Measurements from ENCODE around the gene SPATA31D3.
"Not testable (repeated sequence)": the region's sequence is repeated elsewhere in the genome, so short reads cannot be mapped to it uniquely, and the experiment has no call there.

Gene SPATA31D3

DNA sequence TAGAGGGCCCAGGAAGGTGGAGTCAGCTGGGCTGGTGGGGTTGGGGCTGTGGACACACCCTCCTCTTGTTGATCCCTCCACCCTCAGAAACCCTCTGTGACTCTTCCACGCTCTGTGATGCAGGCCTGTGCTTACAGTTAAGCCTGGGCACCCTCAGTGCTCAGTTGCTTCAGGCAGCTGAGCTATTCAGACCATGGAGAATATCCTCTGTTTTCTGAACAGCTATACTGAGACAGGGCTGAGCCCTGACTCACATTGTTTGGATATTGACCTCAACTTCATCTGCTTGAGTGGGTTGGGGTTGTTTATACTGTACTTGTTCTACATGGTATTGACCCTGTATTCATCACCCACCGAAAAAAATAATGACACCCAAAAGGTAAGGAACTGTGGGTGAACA is at the start of gene SPATA31D3:
Gene SPATA31D3, plus strand, starts transcription at position 108 of the 400 bp plus-strand sequence. Its CDS starts 86 bp downstream, at position 194.
- not testable (repeated sequence) for DNase-seq

DNA sequence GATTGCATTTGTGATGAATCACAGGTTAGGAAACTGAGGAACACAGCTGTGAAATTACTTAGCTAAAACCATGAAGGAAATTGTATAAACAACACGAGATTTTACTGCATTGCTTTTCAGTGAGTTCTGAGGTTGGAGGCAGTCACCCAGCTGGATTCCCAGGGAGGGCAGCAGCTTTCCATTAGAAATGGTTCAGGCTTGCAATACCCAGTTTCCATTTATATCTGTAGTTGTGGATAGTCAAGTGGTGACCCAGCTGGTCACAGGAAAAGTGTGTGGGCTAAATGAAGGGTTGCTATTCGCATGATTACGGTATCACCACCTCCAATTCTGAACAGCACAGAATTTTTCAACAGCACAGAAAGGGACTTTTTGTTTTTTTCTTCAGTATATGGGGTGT is 49.4 kb upstream of the SPATA31D3 start:
- no peak for DNase-seq

DNA sequence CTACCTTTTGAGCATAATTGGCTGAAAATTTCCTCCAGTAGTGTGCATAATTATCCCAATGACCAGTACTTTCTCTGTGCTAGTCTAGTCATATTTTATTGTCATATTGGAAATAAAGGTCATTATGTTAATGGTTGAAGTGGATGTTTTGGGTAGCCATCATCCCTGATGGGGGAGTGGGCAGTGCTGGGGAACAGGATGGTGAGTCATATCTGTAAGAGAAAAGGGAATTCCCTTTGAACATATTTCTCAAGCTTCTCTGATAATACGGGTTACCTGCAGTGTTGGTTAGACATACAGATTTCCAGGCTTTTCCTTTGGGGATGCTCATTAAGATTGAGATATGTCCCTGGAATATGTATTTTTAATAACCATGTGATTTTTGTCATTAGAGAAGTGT is 48.4 kb upstream of the SPATA31D3 start:
- DNase-seq, result no peak

- no peak for DNase-seq
Measured at GRCh38 chr9:81896070-81896469, 47.2 kb upstream of the SPATA31D3 start.

DNA sequence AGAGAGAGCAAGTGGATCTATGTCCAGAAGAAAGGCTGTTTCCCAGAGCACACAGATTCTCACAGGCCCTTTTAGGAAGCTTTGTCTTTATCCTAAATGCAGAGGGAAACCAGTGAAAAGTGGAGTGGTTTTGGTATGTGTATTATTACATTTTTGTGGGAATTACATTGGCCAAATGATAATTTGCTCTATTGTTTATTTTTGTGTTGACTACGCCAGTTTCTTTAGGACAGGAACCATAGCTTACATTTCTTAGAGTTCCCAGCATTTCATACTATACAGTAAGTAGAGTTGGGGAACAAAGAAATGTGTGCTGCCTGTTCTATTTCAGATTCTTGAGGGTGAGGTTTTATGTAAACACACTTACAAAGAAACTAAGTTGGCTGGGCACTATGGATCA is 44.4 kb upstream of the SPATA31D3 start:
- no peak for DNase-seq

DNA sequence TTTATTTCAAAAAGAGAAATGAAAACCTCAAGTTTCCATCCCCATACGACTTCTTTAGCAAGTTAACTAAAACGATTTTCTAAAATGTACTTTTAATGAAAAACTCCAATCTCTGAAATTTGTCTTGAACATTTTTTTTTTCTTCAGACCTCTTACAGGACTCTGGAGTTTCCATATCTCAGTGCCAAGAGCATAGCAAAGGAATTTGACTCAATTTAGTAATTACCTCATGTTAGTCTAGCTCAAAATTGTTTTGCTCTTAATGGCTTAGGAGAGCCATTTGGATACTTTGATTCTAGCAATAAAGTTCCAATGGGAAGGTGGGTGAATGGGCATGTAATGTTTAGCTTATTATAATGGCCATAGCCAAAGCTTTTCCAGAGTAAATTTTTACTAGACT is 41.1 kb upstream of the SPATA31D3 start:
- no peak for DNase-seq

GRCh38 chr9:81902626-81903025 is 40.7 kb upstream of the SPATA31D3 start:
- DNase-seq, result no peak

- DNase-seq, result no peak
Measured at GRCh38 chr9:81906671-81907070, 36.6 kb upstream of the SPATA31D3 start.

- DNase-seq, result no peak
Measured at GRCh38 chr9:81912135-81912534, 31.2 kb upstream of the SPATA31D3 start.

GRCh38 chr9:81915801-81916505 is 27.3 kb upstream of the SPATA31D3 start:
- no peak for DNase-seq

GRCh38 chr9:81918507-81918906 is 24.8 kb upstream of the SPATA31D3 start:
- DNase-seq, result not testable (repeated sequence)

- DNase-seq, result not testable (repeated sequence)
Measured at GRCh38 chr9:81928305-81928704, 15.0 kb upstream of the SPATA31D3 start, which contains the start of gene SPATA31D4. TSS of gene SPATA31D4 (plus strand) at chr9:81928428. CDS start at chr9:81928514, 86 bp downstream.

DNA sequence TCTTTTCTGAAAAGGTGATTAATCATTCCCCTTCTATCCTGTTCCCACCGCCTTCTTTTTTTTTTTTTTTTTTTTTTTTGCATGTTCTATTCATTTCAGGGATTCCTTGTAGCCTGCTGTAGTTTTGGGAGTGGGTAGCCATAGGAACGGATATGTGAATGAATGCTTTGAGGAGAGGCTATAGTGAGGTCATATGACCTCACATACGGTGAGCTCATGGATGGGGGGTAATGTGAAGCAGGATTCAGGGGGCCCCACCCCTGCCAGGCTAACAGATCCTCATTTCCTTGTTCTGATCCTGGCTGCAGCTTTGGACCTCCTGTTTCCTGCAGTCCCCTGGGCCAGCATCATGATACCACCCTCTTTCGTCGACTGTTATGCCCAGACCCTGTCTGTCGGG is 13.2 kb upstream of the SPATA31D3 start:
- DNase-seq, result not testable (repeated sequence)

DNA sequence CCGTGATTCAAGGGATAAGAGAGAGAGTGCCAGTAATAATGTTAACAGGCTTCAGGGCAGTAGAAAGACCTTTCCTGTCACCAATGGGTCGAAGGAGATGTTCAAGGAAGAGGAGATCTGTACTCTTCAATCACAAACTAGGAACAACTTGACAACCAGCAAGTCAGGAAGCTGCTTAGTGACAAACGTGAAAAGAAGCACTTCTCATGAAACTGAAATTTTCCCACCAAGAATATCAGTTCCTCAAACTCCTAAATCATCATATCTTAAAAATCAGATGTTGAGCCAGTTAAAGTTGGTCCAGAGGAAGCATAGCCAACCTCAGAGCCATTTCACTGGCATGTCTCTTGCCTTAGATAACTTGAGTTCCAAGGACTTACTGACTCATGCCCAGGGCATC is 9.8 kb upstream of the SPATA31D3 start:
- not testable (repeated sequence) for DNase-seq

DNA sequence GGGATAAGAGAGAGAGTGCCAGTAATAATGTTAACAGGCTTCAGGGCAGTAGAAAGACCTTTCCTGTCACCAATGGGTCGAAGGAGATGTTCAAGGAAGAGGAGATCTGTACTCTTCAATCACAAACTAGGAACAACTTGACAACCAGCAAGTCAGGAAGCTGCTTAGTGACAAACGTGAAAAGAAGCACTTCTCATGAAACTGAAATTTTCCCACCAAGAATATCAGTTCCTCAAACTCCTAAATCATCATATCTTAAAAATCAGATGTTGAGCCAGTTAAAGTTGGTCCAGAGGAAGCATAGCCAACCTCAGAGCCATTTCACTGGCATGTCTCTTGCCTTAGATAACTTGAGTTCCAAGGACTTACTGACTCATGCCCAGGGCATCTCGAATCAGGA is 5.3 kb downstream of the SPATA31D3 start:
- DNase-seq, result not testable (repeated sequence)

DNA sequence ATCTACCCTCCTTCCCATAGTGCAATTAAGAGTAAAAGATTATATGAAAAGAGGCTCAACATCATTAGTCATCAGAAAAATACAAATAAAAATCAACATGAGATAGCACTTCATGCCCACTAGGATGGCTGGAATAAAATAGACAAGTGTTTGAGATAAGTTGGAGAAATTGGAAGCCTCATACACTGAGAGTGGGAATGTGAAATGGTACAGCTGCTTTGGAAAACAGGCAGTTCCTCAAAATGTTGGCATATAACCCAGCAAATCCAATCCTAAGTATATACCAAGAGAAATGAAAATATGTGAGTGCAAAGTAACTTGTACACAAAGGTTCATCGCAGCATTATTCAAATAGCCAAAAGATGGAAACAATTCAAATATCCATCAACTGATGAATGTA is 9.8 kb downstream of the SPATA31D3 start:
- DNase-seq, result no peak

- no peak for DNase-seq
Measured at GRCh38 chr9:81955625-81956024, 12.3 kb downstream of the SPATA31D3 start.

DNA sequence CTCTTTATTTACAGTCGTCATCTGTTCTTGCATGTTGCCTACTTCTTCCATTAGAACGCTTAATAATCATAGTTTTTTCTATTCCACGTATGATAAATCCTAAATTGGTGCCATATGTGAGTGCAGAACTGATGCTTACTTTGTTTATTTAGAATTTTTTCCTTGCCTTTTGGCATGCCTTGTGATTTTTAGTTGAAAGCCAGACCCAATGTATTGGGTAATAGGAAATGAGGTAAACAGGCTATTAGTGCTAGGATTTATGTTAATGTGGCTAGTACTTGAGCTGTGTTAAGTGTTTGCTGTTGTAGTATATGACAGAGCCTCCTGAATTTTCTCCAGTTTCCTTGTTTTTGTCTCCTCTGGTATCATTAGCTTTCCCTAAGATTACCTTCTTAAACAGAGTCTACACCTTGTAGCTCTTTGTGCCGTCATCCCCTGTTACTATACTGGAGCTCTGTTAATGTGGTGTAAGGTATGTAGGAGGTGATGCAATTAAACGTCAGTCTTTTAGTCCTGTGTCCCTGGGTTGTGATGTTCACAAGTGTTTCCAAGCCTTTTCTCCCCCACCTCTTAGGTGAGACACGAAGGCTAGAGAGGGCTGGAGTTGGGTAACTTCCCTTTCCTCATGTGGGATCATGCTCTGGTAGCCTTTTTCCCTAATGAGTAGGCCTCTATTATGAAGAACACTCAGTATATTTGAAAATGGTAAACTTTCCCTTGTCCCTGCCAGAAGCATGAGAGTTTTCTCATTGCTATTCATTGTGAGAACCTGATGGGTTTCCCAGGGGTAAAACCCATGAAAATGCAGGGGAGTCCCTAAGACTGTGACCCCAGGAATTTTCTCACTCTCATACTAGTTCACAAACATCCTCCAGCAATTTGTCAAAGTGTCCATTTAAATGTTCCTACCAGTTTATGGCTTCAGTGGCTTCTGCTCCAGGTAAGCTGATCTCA is 21.2 kb downstream of the SPATA31D3 start:
- DNase-seq, result no peak

DNA sequence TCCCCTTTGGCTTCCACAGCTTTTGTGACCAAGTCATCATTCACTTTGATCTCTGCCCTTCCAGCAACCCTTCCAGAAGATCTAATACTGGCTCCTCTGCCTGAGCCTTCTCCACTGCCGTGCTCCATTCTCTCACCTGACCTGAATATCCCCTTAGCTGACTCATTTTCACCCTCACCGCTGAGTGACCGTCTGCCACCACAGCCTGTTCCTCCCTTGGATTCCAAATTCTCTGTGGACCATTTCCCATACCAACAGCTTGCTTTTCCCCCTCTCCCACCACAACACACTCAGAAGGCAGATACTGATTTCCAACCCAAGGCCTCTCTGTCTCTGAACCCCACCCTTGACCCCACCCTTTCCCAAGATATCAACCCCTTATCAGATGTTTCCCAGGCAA is 24.7 kb downstream of the SPATA31D3 start:
- DNase-seq, result no peak

DNA sequence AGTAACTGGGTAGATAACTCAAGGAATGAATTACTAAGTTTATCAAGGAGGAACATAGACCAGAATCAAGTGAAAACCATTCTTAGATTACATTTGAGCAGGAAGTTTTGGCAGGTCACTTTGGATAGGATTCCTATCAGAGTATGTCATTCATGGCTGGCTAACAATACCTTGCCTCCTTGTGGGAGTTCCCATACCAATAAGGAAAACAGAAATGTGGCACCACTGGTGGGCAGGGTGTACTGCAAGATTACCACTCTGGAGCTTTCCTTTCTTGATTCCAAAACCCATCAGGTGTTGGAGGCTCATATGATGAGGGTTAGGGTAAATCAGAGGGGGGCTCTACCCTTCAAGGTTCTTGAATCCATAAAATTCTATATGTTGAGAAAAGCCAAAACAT is 26.7 kb downstream of the SPATA31D3 start:
- no peak for DNase-seq

DNA sequence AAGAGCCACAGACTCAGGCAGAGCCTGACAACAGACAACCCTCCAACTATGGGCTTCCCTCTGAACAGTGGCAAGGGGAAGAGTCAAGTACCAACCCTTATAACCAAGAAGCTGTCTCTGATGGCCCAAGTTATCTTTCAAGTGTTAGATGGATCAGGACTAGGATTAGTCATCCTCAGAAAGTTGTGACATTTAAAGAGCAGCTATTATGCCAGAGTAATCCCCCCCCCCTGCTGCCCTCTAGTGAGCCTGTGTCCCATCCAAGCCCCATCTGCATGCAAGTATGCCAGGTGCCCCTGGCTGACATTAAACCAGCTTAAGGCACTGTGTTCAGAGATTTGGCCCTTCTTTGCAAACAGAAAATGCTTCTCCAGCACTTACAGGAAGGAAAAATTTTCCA is 28.4 kb downstream of the SPATA31D3 start:
- DNase-seq, result no peak

GRCh38 chr9:81974764-81975163 is 31.5 kb downstream of the SPATA31D3 start:
- no peak for DNase-seq

DNA sequence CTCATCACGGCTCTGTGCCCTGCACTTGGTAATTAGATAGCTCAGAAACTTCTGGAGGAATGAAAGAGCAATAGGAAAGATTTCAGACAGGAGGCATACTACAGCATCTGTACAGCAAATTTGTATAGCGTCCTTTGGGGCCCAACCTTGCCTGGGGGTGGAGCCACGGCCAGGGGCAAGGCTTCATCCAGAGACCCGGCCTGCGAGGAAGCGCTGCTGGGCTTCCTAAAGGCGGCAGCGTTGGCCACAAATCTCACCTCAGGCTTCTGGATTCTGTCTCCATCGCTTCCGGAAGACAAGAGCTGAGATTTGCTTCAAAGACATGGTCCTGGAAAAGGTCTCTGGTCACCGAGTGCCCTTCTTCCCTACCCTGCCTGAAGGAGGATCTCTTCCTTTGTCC is 33.1 kb downstream of the SPATA31D3 start:
- DNase-seq, result no peak

DNA sequence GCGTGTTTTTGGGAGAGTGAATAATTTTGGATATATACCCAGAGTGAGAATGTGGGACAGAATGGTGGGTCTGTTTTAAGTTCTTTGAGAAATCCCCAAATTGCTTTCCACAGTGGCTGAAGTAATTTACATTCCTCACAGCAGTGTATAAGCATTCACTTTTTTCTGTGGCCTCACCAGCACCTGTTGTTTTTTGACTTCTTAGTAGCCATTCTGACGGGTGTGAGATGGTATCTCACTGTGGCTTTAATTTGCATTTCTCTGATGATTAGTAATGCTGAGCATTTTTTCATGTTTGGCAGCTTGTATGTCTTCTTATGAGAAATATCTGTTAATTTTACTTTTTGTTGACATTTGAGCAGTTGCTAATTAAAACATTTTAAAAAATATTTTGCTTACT is 35.9 kb downstream of the SPATA31D3 start:
- DNase-seq, result no peak

Measured in activated CD8-positive, alpha-beta memory T cell treated with anti-CD3 and anti-CD28 coated beads for 24 hours (primary cell).